Neural crest cell (in vitro differentiated cells): Measurements from ENCODE around the gene ANXA8. TPM values are rescaled to one million over a fixed set of nuclear protein-coding genes. Genes with fewer than 3 reads are reported as not detected.
"Not testable (repeated sequence)": the region's sequence is repeated elsewhere in the genome, so short reads cannot be mapped to it uniquely, and the experiment has no call there.

Experiments used
- DNase-seq: peaks from one replicate; pipeline ENCODE4 v3.0.0; 2021; ENCODE audit warnings: low read depth, mixed read lengths, low spot score
- H3K27ac Mint-ChIP-seq: one replicate; pipeline ENCODE4 v1.8.0; 2021; ENCODE audit warnings: mild to moderate bottlenecking, mixed read lengths; ENCODE audit not compliant: unreplicated experiment
- H3K27me3 Mint-ChIP-seq: 2 replicates; pipeline ENCODE4 v1.8.0; 2021; ENCODE audit warnings: low read depth, mild to moderate bottlenecking, mixed read lengths
- H3K36me3 Mint-ChIP-seq: 2 replicates; pipeline ENCODE4 v1.8.0; 2021; ENCODE audit warnings: low read depth, mild to moderate bottlenecking, mixed read lengths
- H3K4me1 Mint-ChIP-seq: 2 replicates; pipeline ENCODE4 v1.8.0; 2021; ENCODE audit warnings: mixed read lengths
- H3K4me3 Mint-ChIP-seq: one replicate; pipeline ENCODE4 v1.8.0; 2021; ENCODE audit warnings: mild to moderate bottlenecking, mixed read lengths
- H3K9me3 Mint-ChIP-seq: 2 replicates; pipeline ENCODE4 v1.8.0; 2021; ENCODE audit warnings: mixed read lengths
- CTCF ChIP-seq: fragments of 200-600 bp; sonication (generic); conservative IDR thresholded peaks from 2 replicates; pipeline ENCODE4 v1.5.0; 2021; ENCODE audit warnings: antibody characterized with exemption, mild to moderate bottlenecking
- total RNA-seq: library from RNA; stranded (reverse); gene quantifications from 2 replicates; pipeline ENCODE4 v1.2.1, GENCODE V29; 2021

ANXA8 gene
- total RNA-seq, 1 donor from 2014 or later = not detected

- Mint-ChIP-seq H3K27me3 (no peaks in the 10 kb centered on the region), H3K4me3 (no peak overlapping the region), H3K36me3 (no peaks in the 10 kb centered on the region), H3K4me1 (peaks cover 13% of the 10 kb centered on the region), H3K27ac (no peak overlapping the region), H3K9me3 (no peaks in the 10 kb centered on the region)
- TF ChIP-seq CTCF = no peak
- DNase-seq = no peak
Measured at GRCh38 chr10:47456079-47456785, 27.7 kb downstream of the ANXA8 start.

GRCh38 chr10:47455350-47456078 lies 28.4 kb downstream of the ANXA8 start:
- H3K27me3 Mint-ChIP-seq, H3K4me1 Mint-ChIP-seq, DNase-seq, H3K27ac Mint-ChIP-seq, H3K4me3 Mint-ChIP-seq, H3K9me3 Mint-ChIP-seq, H3K36me3 Mint-ChIP-seq: not testable (repeated sequence)

- Mint-ChIP-seq H3K4me1 (peaks cover 10% of the 10 kb centered on the region), H3K27ac (no peak overlapping the region), H3K27me3 (no peaks in the 10 kb centered on the region), H3K36me3 (no peaks in the 10 kb centered on the region), H3K9me3 (no peaks in the 10 kb centered on the region), H3K4me3 (no peak overlapping the region)
- no peak for DNase-seq
- TF ChIP-seq CTCF = no peak
Measured at GRCh38 chr10:47454780-47455058, 29.2 kb downstream of the ANXA8 start.

- Mint-ChIP-seq H3K27ac (no peak overlapping the region), H3K27me3 (no peaks in the 10 kb centered on the region), H3K4me1 (peaks cover 10% of the 10 kb centered on the region), H3K36me3 (no peaks in the 10 kb centered on the region), H3K4me3 (no peak overlapping the region), H3K9me3 (no peaks in the 10 kb centered on the region)
- no peak for DNase-seq
- no peak for TF ChIP-seq CTCF
Measured at GRCh38 chr10:47454008-47454779, 29.7 kb downstream of the ANXA8 start.

- H3K9me3 Mint-ChIP-seq = no peaks in the 10 kb centered on the region
- no peak for TF ChIP-seq CTCF
- no peak overlapping the region for H3K27ac Mint-ChIP-seq
- no peak for DNase-seq
- H3K36me3 Mint-ChIP-seq = no peaks in the 10 kb centered on the region
- no peaks in the 10 kb centered on the region for H3K27me3 Mint-ChIP-seq
- H3K4me1 Mint-ChIP-seq = peaks cover 12% of the 10 kb centered on the region
- H3K4me3 Mint-ChIP-seq = no peak overlapping the region
Measured at GRCh38 chr10:47453141-47454007, 30.5 kb downstream of the ANXA8 start.
